Endodermal cell (in vitro differentiated cells): Measurements from ENCODE around the gene USF1. TPM values are rescaled to one million over a fixed set of nuclear protein-coding genes. Genes with fewer than 3 reads are reported as not detected.

Experiments
- DNase-seq: peaks from one replicate; pipeline ENCODE4 v3.0.0-alpha.2; 2017
- H3K27ac ChIP-seq: 2 replicates; pipeline ENCODE4 v1.5.1; 2013; ENCODE audit warnings: mild to moderate bottlenecking, low read depth, low read length, moderate library complexity
- H3K27me3 ChIP-seq: 2 replicates; pipeline ENCODE4 v1.6.1; 2013; ENCODE audit warnings: mild to moderate bottlenecking, low read length, moderate library complexity; ENCODE audit not compliant: insufficient read depth, control insufficient read depth, poor library complexity, severe bottlenecking
- H3K36me3 ChIP-seq: 2 replicates; pipeline ENCODE4 v1.7.0; 2013; ENCODE audit warnings: mild to moderate bottlenecking, low read length, moderate library complexity; ENCODE audit not compliant: control insufficient read depth, insufficient read depth
- H3K4me1 ChIP-seq: one replicate; pipeline ENCODE4 v1.7.0; 2013; ENCODE audit warnings: low read length; ENCODE audit not compliant: control insufficient read depth, insufficient read depth
- H3K4me3 ChIP-seq: 2 replicates; pipeline ENCODE4 v1.5.1; 2013; ENCODE audit warnings: mild to moderate bottlenecking, low read length, moderate library complexity
- H3K9ac ChIP-seq: 2 replicates; pipeline ENCODE4 v1.6.1; 2013; ENCODE audit warnings: mild to moderate bottlenecking, low read length, moderate library complexity; ENCODE audit not compliant: poor library complexity, severe bottlenecking; ENCODE audit errors: extremely low read depth
- H3K9me3 ChIP-seq: 2 replicates; pipeline ENCODE4 v1.6.1; 2013; ENCODE audit warnings: mild to moderate bottlenecking, low read length, moderate library complexity; ENCODE audit not compliant: control insufficient read depth
- H3K27ac Mint-ChIP-seq: 2 replicates; pipeline ENCODE4 v1.8.0; 2020; ENCODE audit warnings: mixed read lengths
- H3K27me3 Mint-ChIP-seq: 2 replicates; pipeline ENCODE4 v1.8.0; 2021; ENCODE audit warnings: mild to moderate bottlenecking, mixed read lengths; ENCODE audit not compliant: insufficient read depth
- H3K36me3 Mint-ChIP-seq: 2 replicates; pipeline ENCODE4 v1.8.0; 2020; ENCODE audit warnings: low read depth, mixed read lengths
- H3K4me1 Mint-ChIP-seq: 2 replicates; pipeline ENCODE4 v1.8.0; 2020; ENCODE audit warnings: mixed read lengths
- H3K4me3 Mint-ChIP-seq: 2 replicates; pipeline ENCODE4 v1.8.0; 2020; ENCODE audit warnings: mild to moderate bottlenecking, moderate library complexity, mixed read lengths
- H3K9me3 Mint-ChIP-seq: 2 replicates; pipeline ENCODE4 v1.8.0; 2020; ENCODE audit warnings: mild to moderate bottlenecking, mixed read lengths
- CTCF ChIP-seq: fragments of 200-600 bp; sonication (generic); conservative IDR thresholded peaks from 2 replicates; pipeline ENCODE4 v1.5.0; 2021; ENCODE audit warnings: antibody characterized with exemption, mild to moderate bottlenecking
- WGBS, 2 experiments: methylation state at CpG; one replicate each; pipeline versions ENCODE4 v1.1.5 to v1.1.7; 2013; ENCODE audit warnings: missing lambda C conversion rate in 2 of 2, mixed read lengths in 1 of 2; ENCODE audit not compliant: insufficient coverage in 1 of 2, insufficient read length in 1 of 2; 5-methylcytosine and 5-hydroxymethylcytosine counted together
- total RNA-seq, 2 donors: library from RNA; stranded (reverse); fragmentation: NEBNext Ultra II Directional in 1 of 2; extraction: Animal tissue kit (Norgen Biotek cat#: 25700) in 1 of 2; gene quantifications; 2 replicates in 1 of 2; 3 replicates in 1 of 2; pipeline ENCODE4 v1.2.1, GENCODE V29; 2021

USF1 gene
- total RNA-seq, 2 donors from 2014 or later, result 55.5 to 57.3 TPM

DNA sequence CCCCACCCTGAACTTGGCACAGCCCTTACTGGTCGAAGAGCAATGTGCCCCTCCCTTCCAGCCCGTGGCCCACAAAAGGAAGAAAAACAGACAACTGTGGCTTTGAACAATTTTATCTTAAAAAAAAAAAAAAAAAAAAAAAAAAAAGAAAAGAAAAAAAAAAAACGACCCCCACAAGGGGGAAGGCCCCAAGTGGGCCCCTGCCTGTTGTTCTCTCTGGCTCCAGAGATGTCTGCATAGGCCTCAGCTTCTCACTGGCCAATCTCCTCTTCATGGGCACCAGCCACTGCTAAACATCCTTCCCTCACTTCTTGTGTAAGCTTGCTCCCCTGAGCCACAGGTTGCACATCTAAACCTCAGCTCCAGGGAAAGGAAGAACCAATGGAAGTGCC is 6.6 kb downstream of the USF1 start:
- H3K4me1 Mint-ChIP-seq, result peaks cover 13% of the 10 kb centered on the region
- H3K27me3 Mint-ChIP-seq, result no peaks in the 10 kb centered on the region
- 5% methylated on average over 2 of the region's 3 CpGs; no CpG with 5 or more reads in 1 of the 2 experiments for WGBS, 2 experiments
- Histone ChIP-seq H3K4me1 (peaks cover 6% of the 10 kb centered on the region), H3K4me3 (peak overlapping the region; percentile 91), H3K9me3 (no peaks in the 10 kb centered on the region), H3K36me3 (peaks cover 40% of the 10 kb centered on the region), H3K27me3 (no peaks in the 10 kb centered on the region), H3K27ac (no peak overlapping the region), H3K9ac (no peak overlapping the region)
- H3K4me3 Mint-ChIP-seq, result peak overlapping the region; percentile 87
- TF ChIP-seq CTCF, result no peak
- DNase-seq, result no peak
- H3K9me3 Mint-ChIP-seq, result no peaks in the 10 kb centered on the region
- peaks cover 42% of the 10 kb centered on the region for H3K36me3 Mint-ChIP-seq
- peak overlapping the region; percentile 88 for H3K27ac Mint-ChIP-seq

DNA sequence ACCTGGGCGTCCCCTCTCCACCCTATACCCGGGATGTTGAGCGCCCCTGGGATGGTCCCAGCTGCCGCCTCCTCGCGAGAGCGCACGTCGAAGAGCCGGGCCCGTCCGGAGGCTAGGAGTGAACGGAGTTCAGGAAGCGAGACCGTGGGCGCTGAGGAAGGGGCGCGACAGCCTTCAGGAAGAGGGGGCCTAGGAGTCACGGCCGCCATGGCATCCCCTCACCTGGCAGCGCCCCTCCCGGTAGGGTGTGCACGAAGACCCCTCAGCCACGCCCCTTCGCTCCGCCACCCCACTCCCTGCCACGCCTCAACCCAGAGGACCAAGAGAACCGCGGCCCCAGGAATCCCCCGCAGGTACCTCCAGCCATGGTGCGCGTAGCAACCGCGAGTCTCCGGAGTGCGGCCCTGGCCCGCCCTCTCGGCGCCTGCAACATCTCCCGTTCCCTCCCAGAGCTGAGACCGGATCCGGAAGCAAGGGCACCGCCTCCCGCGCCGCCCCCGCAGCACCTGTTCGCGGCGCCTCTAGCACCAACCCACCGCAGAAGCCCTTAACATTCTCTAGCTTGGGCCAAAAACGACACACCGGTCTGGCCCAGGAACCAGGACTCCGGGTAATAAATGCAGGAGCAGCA is 7.1 kb downstream of the USF1 start, which contains the start of gene TSTD1:
TSTD1 (minus strand) TSS at position 442 of the 631 bp plus-strand sequence; CDS start at position 367, 75 bp downstream.
- Histone ChIP-seq H3K9me3 (no peaks in the 10 kb centered on the region), H3K27me3 (no peaks in the 10 kb centered on the region), H3K4me1 (peaks cover 6% of the 10 kb centered on the region), H3K27ac (no peak within 1 kb of the TSS), H3K9ac (peak within 1 kb of the TSS; percentile 59), H3K36me3 (peaks cover 40% of the 10 kb centered on the region), H3K4me3 (peak within 1 kb of the TSS; percentile 91)
- peak; percentile 92 for DNase-seq
- H3K9me3 Mint-ChIP-seq, result no peaks in the 10 kb centered on the region
- H3K27ac Mint-ChIP-seq, result peak within 1 kb of the TSS; percentile 88
- TF ChIP-seq CTCF, result peak; percentile 15
- H3K4me1 Mint-ChIP-seq, result peaks cover 12% of the 10 kb centered on the region
- H3K27me3 Mint-ChIP-seq, result no peaks in the 10 kb centered on the region
- peak within 1 kb of the TSS; percentile 87 for H3K4me3 Mint-ChIP-seq
- WGBS, 2 experiments, result 4 to 18% methylated on average over 8 to 54 of the region's 54 CpGs
- H3K36me3 Mint-ChIP-seq, result peaks cover 42% of the 10 kb centered on the region

- DNase-seq, result peak; percentile 77
- H3K27ac ChIP-seq, result no peak overlapping the region
- TF ChIP-seq CTCF, result no peak
- H3K27me3 ChIP-seq, result no peaks in the 10 kb centered on the region
- H3K27me3 Mint-ChIP-seq, result no peaks in the 10 kb centered on the region
- peak overlapping the region; percentile 59 for H3K9ac ChIP-seq
- peaks cover 6% of the 10 kb centered on the region for H3K4me1 ChIP-seq
- peaks cover 35% of the 10 kb centered on the region for H3K36me3 ChIP-seq
- peaks cover 37% of the 10 kb centered on the region for H3K36me3 Mint-ChIP-seq
- 39 to 51% methylated on average over 17 to 20 of the region's 21 CpGs for WGBS, 2 experiments
- H3K9me3 Mint-ChIP-seq, result no peaks in the 10 kb centered on the region
- no peaks in the 10 kb centered on the region for H3K9me3 ChIP-seq
- H3K4me3 ChIP-seq, result peak overlapping the region; percentile 91
- H3K27ac Mint-ChIP-seq, result peak overlapping the region; percentile 88
- peak overlapping the region; percentile 87 for H3K4me3 Mint-ChIP-seq
- H3K4me1 Mint-ChIP-seq, result peaks cover 10% of the 10 kb centered on the region
These were observed 7.9 kb downstream of the USF1 start for GRCh38 chr1:161037661-161038522.
